Nephron progenitor cell (in vitro differentiated cells): ENCODE measurements around the gene BEX3.

ENCODE experiments used
- DNase-seq: peaks from one replicate; pipeline ENCODE4 v3.0.0; 2021
- H3K27ac Mint-ChIP-seq: 2 replicates; pipeline ENCODE4 v1.8.0; 2021; ENCODE audit warnings: mild to moderate bottlenecking, moderate library complexity, mixed read lengths
- H3K27me3 Mint-ChIP-seq: 2 replicates; pipeline ENCODE4 v1.8.0; 2021; ENCODE audit warnings: mild to moderate bottlenecking, low read depth, mixed read lengths; ENCODE audit not compliant: poor library complexity
- H3K36me3 Mint-ChIP-seq: 2 replicates; pipeline ENCODE4 v1.8.0; 2021; ENCODE audit warnings: low read depth, mixed read lengths
- H3K4me1 Mint-ChIP-seq: 2 replicates; pipeline ENCODE4 v1.8.0; 2021; ENCODE audit warnings: mixed read lengths
- H3K4me3 Mint-ChIP-seq: 2 replicates; pipeline ENCODE4 v1.8.0; 2021; ENCODE audit warnings: mild to moderate bottlenecking, moderate library complexity, mixed read lengths
- H3K9me3 Mint-ChIP-seq: 2 replicates; pipeline ENCODE4 v1.8.0; 2021; ENCODE audit warnings: mild to moderate bottlenecking, moderate library complexity, mixed read lengths
- CTCF ChIP-seq: fragments of 200-600 bp; sonication (generic); IDR thresholded peaks from 2 replicates; pipeline ENCODE4 v1.5.0; 2021; ENCODE audit warnings: antibody characterized with exemption

The BEX3 gene

GRCh38 chrX:103415528-103415927, 39.2 kb downstream of the BEX3 start:
- no peak overlapping the region for H3K27ac Mint-ChIP-seq
- DNase-seq: no peak
- no peaks in the 10 kb centered on the region for H3K4me1 Mint-ChIP-seq
- H3K4me3 Mint-ChIP-seq: no peak overlapping the region
- H3K36me3 Mint-ChIP-seq: peaks cover 16% of the 10 kb centered on the region
- TF ChIP-seq CTCF: no peak
- H3K9me3 Mint-ChIP-seq: peaks cover 23% of the 10 kb centered on the region
- H3K27me3 Mint-ChIP-seq: no peaks in the 10 kb centered on the region

- TF ChIP-seq CTCF: no peak
- H3K4me1 Mint-ChIP-seq: no peaks in the 10 kb centered on the region
- no peaks in the 10 kb centered on the region for H3K27me3 Mint-ChIP-seq
- peaks cover 8% of the 10 kb centered on the region for H3K36me3 Mint-ChIP-seq
- no peak overlapping the region for H3K4me3 Mint-ChIP-seq
- peaks cover 21% of the 10 kb centered on the region for H3K9me3 Mint-ChIP-seq
- no peak for DNase-seq
- H3K27ac Mint-ChIP-seq: no peak overlapping the region
Measured at GRCh38 chrX:103417370-103417769, 41.0 kb downstream of the BEX3 start.

- H3K9me3 Mint-ChIP-seq: peaks cover 21% of the 10 kb centered on the region
- H3K4me3 Mint-ChIP-seq: no peak overlapping the region
- H3K36me3 Mint-ChIP-seq: peaks cover 8% of the 10 kb centered on the region
- no peaks in the 10 kb centered on the region for H3K27me3 Mint-ChIP-seq
- DNase-seq: no peak
- no peaks in the 10 kb centered on the region for H3K4me1 Mint-ChIP-seq
- no peak overlapping the region for H3K27ac Mint-ChIP-seq
- TF ChIP-seq CTCF: no peak
Measured at GRCh38 chrX:103417933-103418332, 41.6 kb downstream of the BEX3 start.

- DNase-seq: no peak
- H3K4me3 Mint-ChIP-seq: no peak overlapping the region
- H3K27ac Mint-ChIP-seq: no peak overlapping the region
- H3K9me3 Mint-ChIP-seq: peaks cover 21% of the 10 kb centered on the region
- peaks cover 8% of the 10 kb centered on the region for H3K36me3 Mint-ChIP-seq
- no peaks in the 10 kb centered on the region for H3K27me3 Mint-ChIP-seq
- H3K4me1 Mint-ChIP-seq: no peaks in the 10 kb centered on the region
- TF ChIP-seq CTCF: no peak
Measured at GRCh38 chrX:103418811-103419340, 42.5 kb downstream of the BEX3 start.

GRCh38 chrX:103423955-103424638, 47.8 kb downstream of the BEX3 start:
- no peak overlapping the region for H3K27ac Mint-ChIP-seq
- H3K36me3 Mint-ChIP-seq: peaks cover 5% of the 10 kb centered on the region
- DNase-seq: no peak
- peaks cover 7% of the 10 kb centered on the region for H3K4me1 Mint-ChIP-seq
- TF ChIP-seq CTCF: no peak
- H3K27me3 Mint-ChIP-seq: no peaks in the 10 kb centered on the region
- no peak overlapping the region for H3K4me3 Mint-ChIP-seq
- peaks cover 18% of the 10 kb centered on the region for H3K9me3 Mint-ChIP-seq
